Chondrocyte (in vitro differentiated cells): ENCODE results near the gene CASP10. TPM values are rescaled to one million over a fixed set of nuclear protein-coding genes. Genes with fewer than 3 reads are reported as not detected.
A peak's percentile ranks its signal among the peaks of the same experiment; 100 is the strongest.
"Not testable (repeated sequence)": the region's sequence is repeated elsewhere in the genome, so short reads cannot be mapped to it uniquely, and the experiment has no call there.

Experiments
- DNase-seq: peaks from one replicate; pipeline ENCODE4 v3.0.0; 2021; ENCODE audit warnings: mixed read lengths, low spot score
- H3K27ac Mint-ChIP-seq: one replicate; pipeline ENCODE4 v1.8.0; 2021; ENCODE audit warnings: mild to moderate bottlenecking, moderate library complexity, mixed read lengths; ENCODE audit not compliant: unreplicated experiment
- H3K27me3 Mint-ChIP-seq: 2 replicates; pipeline ENCODE4 v1.8.0; 2021; ENCODE audit warnings: low read depth, mixed read lengths
- H3K36me3 Mint-ChIP-seq: 2 replicates; pipeline ENCODE4 v1.8.0; 2021; ENCODE audit warnings: low read depth, mixed read lengths
- H3K4me1 Mint-ChIP-seq: 2 replicates; pipeline ENCODE4 v1.8.0; 2021; ENCODE audit warnings: low read depth, mild to moderate bottlenecking, mixed read lengths
- H3K4me3 Mint-ChIP-seq: one replicate; pipeline ENCODE4 v1.8.0; 2021; ENCODE audit warnings: mild to moderate bottlenecking, moderate library complexity, mixed read lengths; ENCODE audit not compliant: unreplicated experiment
- H3K9me3 Mint-ChIP-seq: 2 replicates; pipeline ENCODE4 v1.8.0; 2021; ENCODE audit warnings: low read depth, mixed read lengths
- total RNA-seq: library from RNA; stranded (reverse); gene quantifications from 3 replicates; pipeline ENCODE4 v1.2.1, GENCODE V29; 2021
- TF ChIP-seq, protein P1 (sequence below): fragments of 200-600 bp; sonication (generic); IDR thresholded peaks from 2 replicates; pipeline ENCODE4 v1.5.0; 2021; ENCODE audit warnings: antibody characterized with exemption, mild to moderate bottlenecking, moderate library complexity

The CASP10 gene
- total RNA-seq, 1 donor from 2014 or later = 0.05 TPM

DNA sequence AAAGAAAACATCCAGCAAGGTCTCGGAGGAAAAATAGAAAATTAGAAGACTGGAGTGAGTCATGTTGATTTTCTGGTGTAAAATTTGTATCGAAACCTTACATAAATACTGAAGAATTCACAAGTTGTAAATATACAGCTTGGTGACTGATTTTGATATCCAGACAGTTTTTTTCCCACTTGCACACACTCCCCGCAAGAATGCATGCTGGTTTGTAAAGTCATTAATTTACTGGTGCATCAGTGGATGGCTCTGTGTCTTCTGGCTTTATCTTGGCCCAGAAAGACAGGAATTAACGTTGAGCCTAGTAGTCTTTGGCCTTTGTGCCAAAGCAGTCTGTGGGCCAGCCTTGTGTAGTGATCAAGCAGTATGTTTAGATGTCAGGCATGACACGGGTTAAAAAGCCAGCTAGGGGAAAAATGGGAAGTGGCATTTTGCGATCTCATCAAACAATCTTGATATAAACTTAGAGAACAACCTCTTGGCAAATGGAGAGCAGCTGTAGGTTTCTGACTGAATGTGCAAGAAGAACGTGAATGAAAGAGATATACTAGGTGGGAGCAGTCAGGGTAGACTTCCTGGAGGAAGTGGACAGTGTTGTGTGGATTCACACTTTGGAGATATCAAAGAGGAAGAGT is 54.7 kb downstream of the CASP10 start:
- no peaks in the 10 kb centered on the region for H3K27me3 Mint-ChIP-seq
- peaks cover 19% of the 10 kb centered on the region for H3K4me1 Mint-ChIP-seq
- H3K9me3 Mint-ChIP-seq = peaks cover 15% of the 10 kb centered on the region
- no peak for DNase-seq
- H3K36me3 Mint-ChIP-seq = no peaks in the 10 kb centered on the region
- H3K27ac Mint-ChIP-seq = peak overlapping the region; percentile 27
- TF ChIP-seq, protein P1, sequence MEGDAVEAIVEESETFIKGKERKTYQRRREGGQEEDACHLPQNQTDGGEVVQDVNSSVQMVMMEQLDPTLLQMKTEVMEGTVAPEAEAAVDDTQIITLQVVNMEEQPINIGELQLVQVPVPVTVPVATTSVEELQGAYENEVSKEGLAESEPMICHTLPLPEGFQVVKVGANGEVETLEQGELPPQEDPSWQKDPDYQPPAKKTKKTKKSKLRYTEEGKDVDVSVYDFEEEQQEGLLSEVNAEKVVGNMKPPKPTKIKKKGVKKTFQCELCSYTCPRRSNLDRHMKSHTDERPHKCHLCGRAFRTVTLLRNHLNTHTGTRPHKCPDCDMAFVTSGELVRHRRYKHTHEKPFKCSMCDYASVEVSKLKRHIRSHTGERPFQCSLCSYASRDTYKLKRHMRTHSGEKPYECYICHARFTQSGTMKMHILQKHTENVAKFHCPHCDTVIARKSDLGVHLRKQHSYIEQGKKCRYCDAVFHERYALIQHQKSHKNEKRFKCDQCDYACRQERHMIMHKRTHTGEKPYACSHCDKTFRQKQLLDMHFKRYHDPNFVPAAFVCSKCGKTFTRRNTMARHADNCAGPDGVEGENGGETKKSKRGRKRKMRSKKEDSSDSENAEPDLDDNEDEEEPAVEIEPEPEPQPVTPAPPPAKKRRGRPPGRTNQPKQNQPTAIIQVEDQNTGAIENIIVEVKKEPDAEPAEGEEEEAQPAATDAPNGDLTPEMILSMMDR = no peak
- no peak overlapping the region for H3K4me3 Mint-ChIP-seq

DNA sequence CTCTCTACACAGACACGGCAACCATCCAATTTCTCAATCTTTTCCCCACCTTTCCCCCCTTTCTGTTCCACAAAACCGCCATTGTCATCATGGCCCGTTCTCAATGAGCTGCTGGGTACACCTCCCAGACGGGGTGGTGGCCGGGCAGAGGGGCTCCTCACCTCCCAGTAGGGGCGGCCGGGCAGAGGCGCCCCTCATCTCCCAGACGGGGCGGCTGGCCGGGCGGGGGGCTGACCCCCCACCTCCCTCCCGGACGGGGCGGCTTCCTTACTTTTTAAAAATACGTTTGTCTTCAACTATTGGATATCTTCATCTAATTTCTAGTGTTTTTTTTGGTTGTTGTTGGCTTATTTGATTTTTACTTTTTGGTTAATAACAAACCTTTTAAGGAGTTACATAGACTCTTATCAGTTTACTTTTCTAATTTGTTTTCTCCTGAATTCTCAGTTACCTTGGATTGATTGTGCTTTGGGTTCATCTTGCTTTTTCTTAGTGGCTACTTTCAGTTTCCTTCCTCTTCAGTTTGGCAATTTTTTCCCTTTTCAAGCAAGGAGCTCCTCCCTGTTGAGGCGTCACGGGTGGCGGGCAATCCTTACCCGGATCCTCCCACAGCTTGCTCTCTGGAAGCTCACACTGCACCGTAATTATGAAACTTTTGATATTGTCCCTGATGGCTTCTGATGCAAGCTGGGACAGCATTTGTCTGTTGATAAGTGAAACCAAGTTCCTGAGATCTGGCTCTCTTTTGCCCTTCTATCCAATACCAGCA is 56.4 kb downstream of the CASP10 start:
- Mint-ChIP-seq H3K9me3 (peaks cover 15% of the 10 kb centered on the region), H3K4me1 (peaks cover 19% of the 10 kb centered on the region)
- H3K27ac Mint-ChIP-seq, DNase-seq, H3K27me3 Mint-ChIP-seq, H3K36me3 Mint-ChIP-seq, H3K4me3 Mint-ChIP-seq: not testable (repeated sequence)

DNA sequence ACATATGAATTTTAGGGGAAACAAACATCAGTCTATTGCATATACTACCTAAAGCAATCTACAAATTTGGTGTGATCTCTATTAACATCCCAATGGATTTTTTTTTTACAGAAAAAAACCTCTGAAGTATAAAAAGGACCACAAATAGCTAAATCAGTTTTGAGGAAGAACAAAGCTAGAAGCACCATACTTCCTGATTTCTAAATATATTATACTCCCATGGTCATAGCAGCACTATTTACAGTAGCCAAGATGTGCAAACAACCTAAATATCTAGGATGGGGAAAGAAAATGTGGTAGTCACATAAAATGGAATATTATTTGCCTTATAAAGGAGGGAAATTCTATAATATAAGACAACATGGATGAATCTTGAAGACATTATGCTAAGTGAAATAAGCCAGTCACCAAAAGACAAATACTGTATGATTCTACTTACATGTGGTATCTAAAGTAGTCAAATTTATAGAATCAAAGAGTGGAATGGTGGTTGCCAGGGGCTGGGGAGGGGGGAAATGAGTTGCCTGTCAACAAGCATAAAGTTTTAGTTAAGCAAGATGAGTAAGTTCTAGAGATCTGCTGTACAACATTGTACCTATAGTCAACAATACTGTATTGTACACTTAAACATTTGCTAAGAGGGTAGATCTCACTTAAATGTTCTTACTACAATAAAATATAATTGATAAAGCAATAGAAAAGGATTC is 59.8 kb downstream of the CASP10 start:
- TF ChIP-seq, protein P1 = no peak
- Mint-ChIP-seq H3K4me3 (no peak overlapping the region), H3K9me3 (peaks cover 15% of the 10 kb centered on the region), H3K27ac (no peak overlapping the region), H3K36me3 (no peaks in the 10 kb centered on the region), H3K4me1 (peaks cover 2% of the 10 kb centered on the region), H3K27me3 (no peaks in the 10 kb centered on the region)
- no peak for DNase-seq

DNA sequence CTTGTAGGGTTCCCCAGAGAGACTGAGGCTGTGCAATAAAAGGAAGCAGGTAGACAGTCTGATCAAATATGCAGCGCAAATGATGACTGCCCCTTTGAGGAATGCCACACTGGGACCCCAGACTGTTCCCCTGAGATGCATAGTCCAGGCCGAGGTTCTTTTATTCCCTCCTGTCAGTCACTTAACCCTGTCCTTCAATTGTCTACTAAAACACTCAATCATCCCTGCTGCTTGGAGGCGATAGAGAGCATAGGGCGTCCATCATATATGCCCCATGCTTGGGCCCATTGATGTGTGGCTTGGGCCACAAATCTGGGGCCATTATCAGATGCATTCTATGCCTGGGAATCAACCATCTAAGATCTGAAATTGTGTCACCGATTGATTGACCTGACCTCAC is 61.9 kb downstream of the CASP10 start:
- peaks cover 15% of the 10 kb centered on the region for H3K9me3 Mint-ChIP-seq
- H3K27me3 Mint-ChIP-seq = no peaks in the 10 kb centered on the region
- DNase-seq = no peak
- H3K4me3 Mint-ChIP-seq = no peak overlapping the region
- no peaks in the 10 kb centered on the region for H3K36me3 Mint-ChIP-seq
- H3K27ac Mint-ChIP-seq = no peak overlapping the region
- H3K4me1 Mint-ChIP-seq = no peaks in the 10 kb centered on the region
- TF ChIP-seq, protein P1 = no peak

DNA sequence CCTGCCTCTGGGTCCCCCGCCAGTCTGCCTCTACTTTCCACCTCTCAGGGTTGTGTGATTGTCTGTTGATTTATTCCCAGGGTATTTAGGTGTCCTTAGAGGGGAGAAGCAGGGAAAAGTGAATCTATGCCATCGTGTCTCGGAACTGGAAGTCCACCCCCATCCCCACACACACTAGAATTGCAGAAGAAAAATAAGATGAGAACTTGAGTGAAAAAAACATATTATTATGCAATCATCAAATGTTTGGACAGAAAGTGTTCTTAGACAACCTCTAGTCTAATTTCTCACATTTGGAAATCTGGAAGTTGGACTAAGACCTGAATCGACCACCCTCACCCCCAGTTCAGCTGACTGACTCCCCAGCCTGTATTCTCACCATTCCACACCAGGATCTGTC is 63.3 kb downstream of the CASP10 start:
- H3K36me3 Mint-ChIP-seq = no peaks in the 10 kb centered on the region
- no peaks in the 10 kb centered on the region for H3K4me1 Mint-ChIP-seq
- no peak overlapping the region for H3K4me3 Mint-ChIP-seq
- no peak for DNase-seq
- TF ChIP-seq, protein P1 = no peak
- H3K27ac Mint-ChIP-seq = no peak overlapping the region
- peaks cover 9% of the 10 kb centered on the region for H3K9me3 Mint-ChIP-seq
- H3K27me3 Mint-ChIP-seq = no peaks in the 10 kb centered on the region
